Mesodermal cell (in vitro differentiated cells): Measurements from ENCODE around the gene CELF4.

Source experiments
- H3K27ac ChIP-seq: 2 replicates; pipeline ENCODE4 v1.7.0; 2013; ENCODE audit warnings: mild to moderate bottlenecking, low read depth, low read length, moderate library complexity; ENCODE audit not compliant: severe bottlenecking
- H3K36me3 ChIP-seq: 2 replicates; pipeline ENCODE4 v1.7.1; 2013; ENCODE audit warnings: mild to moderate bottlenecking, low read length, moderate library complexity; ENCODE audit not compliant: control insufficient read depth, insufficient read depth
- H3K4me1 ChIP-seq: one replicate; pipeline ENCODE4 v1.7.1; 2013; ENCODE audit warnings: mild to moderate bottlenecking, low read length; ENCODE audit not compliant: insufficient read depth, control insufficient read depth, poor library complexity, severe bottlenecking
- H3K4me3 ChIP-seq: 2 replicates; pipeline ENCODE4 v1.7.0; 2013; ENCODE audit warnings: low read length, control low read depth, mild to moderate bottlenecking; ENCODE audit not compliant: insufficient read depth, poor library complexity, severe bottlenecking; ENCODE audit errors: extremely low read depth
- H3K9me3 ChIP-seq: 2 replicates; pipeline ENCODE4 v1.7.1; 2013; ENCODE audit warnings: mild to moderate bottlenecking, low read length, moderate library complexity; ENCODE audit not compliant: control insufficient read depth
- WGBS, 2 experiments: methylation state at CpG; one replicate each; pipeline ENCODE4 v1.1.5; 2013; ENCODE audit warnings: missing lambda C conversion rate in 2 of 2; ENCODE audit not compliant: insufficient coverage in 2 of 2; 5-methylcytosine and 5-hydroxymethylcytosine counted together

The CELF4 gene

GRCh38 chr18:37307181-37307580 is 258.4 kb downstream of the CELF4 start:
- Histone ChIP-seq H3K4me3 (no peak overlapping the region), H3K9me3 (no peaks in the 10 kb centered on the region), H3K27ac (no peak overlapping the region), H3K36me3 (no peaks in the 10 kb centered on the region), H3K4me1 (no peaks in the 10 kb centered on the region)
- WGBS, 2 experiments, result 81 to 85% methylated on average over 3 of the region's 8 CpGs

GRCh38 chr18:37306432-37306831 is 259.2 kb downstream of the CELF4 start:
- Histone ChIP-seq H3K27ac (no peak overlapping the region), H3K4me1 (no peaks in the 10 kb centered on the region), H3K36me3 (no peaks in the 10 kb centered on the region), H3K4me3 (no peak overlapping the region), H3K9me3 (no peaks in the 10 kb centered on the region)
- WGBS, 2 experiments, result 78 to 83% methylated on average over 7 to 8 of the region's 8 CpGs

DNA sequence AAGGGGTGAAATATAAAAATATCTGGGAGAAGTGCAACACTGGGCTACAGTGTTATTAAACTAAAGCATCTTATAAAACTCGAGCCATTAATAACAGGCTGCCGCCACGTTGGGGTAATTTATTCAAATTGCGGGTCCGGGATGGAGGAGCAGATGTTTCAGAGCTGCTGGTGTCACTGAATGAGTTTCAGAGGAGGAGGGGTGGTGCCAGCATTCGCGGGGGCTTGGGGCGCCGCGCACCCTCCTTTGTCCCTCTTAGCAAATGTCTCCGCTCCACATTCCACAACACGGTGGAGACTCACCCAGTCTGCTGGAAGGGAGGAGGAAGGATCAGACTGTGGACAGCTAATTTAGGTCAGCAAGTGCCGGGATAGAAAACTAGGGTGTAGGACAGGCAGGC is 260.5 kb downstream of the CELF4 start:
- H3K9me3 ChIP-seq, result no peaks in the 10 kb centered on the region
- H3K4me1 ChIP-seq, result no peaks in the 10 kb centered on the region
- no peaks in the 10 kb centered on the region for H3K36me3 ChIP-seq
- no peak overlapping the region for H3K4me3 ChIP-seq
- no peak overlapping the region for H3K27ac ChIP-seq
- WGBS, 2 experiments, result 80 to 92% methylated on average over 2 to 9 of the region's 13 CpGs

- Histone ChIP-seq H3K4me1 (peaks cover 9% of the 10 kb centered on the region), H3K9me3 (no peaks in the 10 kb centered on the region), H3K27ac (no peak overlapping the region), H3K4me3 (no peak overlapping the region), H3K36me3 (no peaks in the 10 kb centered on the region)
- WGBS, 2 experiments, result 56 to 97% methylated on average over 1 to 3 of the region's 5 CpGs
Observed at GRCh38 chr18:37304012-37304680, 261.5 kb downstream of the CELF4 start.

DNA sequence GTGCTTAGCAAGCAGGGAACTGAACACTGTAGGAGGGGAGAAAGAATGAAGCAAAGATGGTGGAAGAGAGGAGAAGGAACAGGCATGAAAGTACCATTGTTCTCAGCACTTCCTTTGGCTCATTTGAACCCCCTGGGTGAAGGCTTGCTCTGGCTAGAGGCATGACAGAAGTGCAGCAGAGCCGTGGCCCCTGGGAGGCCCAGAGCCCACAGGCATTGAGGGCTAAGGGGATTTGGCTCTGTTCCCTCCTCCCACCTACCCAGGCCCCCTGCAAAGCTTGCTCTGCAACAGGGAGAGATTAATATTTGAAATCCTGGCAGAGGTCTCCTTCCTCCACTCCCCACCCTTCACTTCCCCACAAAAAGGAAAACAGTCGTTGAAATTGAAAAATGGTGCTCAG is 262.6 kb downstream of the CELF4 start:
- Histone ChIP-seq H3K36me3 (no peaks in the 10 kb centered on the region), H3K9me3 (no peaks in the 10 kb centered on the region), H3K4me1 (peaks cover 15% of the 10 kb centered on the region), H3K4me3 (no peak overlapping the region), H3K27ac (no peak overlapping the region)
- no CpG with 5 or more reads among the region's 2 CpGs for WGBS, 2 experiments

GRCh38 chr18:37302519-37302918 is 263.1 kb downstream of the CELF4 start:
- H3K36me3 ChIP-seq, result no peaks in the 10 kb centered on the region
- no peak overlapping the region for H3K4me3 ChIP-seq
- H3K27ac ChIP-seq, result no peak overlapping the region
- peaks cover 15% of the 10 kb centered on the region for H3K4me1 ChIP-seq
- WGBS, 2 experiments, result 93 to 100% methylated on average over 1 to 2 of the region's 3 CpGs
- H3K9me3 ChIP-seq, result no peaks in the 10 kb centered on the region

DNA sequence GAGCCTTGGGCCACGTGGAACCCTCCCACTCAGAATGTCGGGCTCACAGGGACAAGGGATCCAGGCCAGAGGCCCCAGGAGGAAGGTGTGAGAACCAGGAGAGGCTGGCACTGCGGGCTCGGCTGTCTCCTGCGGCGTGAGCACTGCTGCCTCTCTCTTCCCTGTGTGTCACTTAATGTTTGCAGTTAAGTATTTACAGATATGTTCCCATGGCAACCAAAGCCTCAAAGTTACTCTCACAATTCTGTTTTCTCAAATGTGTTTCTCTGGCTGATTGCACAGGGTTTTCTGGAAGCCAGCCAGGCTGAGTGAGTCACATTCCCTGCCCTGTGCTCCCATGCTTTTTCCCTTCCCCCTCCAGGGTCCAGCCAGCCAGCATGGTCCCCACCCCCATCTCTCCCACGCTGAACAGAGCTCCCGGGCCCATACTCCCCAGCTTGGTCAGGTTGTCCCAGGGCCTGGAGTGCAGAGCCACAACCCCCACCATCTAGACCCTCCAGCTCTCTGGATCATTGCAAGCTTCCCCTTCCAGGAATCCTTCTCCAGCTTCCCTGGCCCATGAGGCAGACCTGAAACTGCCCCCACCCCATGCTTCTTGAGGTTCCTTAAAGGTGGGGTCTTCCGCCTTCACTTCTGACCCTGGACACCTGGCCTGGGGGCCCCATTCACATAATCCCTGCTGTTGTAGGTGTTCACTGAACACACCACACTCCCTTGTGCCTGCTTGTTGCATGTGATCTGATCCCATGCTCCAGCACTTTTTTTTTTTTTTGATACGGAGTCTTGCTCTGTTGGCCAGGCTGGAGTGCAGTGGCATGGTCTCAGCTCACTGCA is 265.9 kb downstream of the CELF4 start:
- peak overlapping the region; percentile 93 for H3K27ac ChIP-seq

DNA sequence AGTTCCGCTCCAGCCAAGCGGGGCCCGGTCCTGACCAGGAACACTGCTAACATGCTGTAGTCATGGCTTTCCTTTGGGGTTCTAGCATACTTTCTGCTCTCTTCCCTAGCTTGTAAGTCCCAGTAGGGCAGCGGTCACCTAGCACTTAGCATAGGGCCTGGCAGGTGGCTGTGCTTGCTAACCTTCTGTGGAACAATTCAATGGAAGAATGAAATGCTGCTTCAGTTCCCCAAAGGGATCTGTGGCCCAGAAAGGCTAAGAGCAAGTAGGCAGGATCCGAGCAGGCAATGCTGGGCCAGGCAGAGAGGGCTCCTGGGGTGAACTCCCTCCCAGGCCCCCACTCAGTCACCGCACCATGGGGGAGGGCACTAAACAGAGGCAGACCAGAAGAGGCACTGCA is 266.8 kb downstream of the CELF4 start:
- peak overlapping the region; percentile 93 for H3K27ac ChIP-seq
- peaks cover 15% of the 10 kb centered on the region for H3K4me1 ChIP-seq
- H3K4me3 ChIP-seq, result no peak overlapping the region
- H3K36me3 ChIP-seq, result no peaks in the 10 kb centered on the region
- H3K9me3 ChIP-seq, result no peaks in the 10 kb centered on the region
- 88 to 91% methylated on average over 4 to 6 of the region's 6 CpGs for WGBS, 2 experiments

More for the DNA sequence above, 265.9 kb downstream of the CELF4 start:
- WGBS, 2 experiments, result 56 to 65% methylated on average over 5 to 6 of the region's 10 CpGs
- H3K4me3 ChIP-seq, result no peak overlapping the region
- no peaks in the 10 kb centered on the region for H3K36me3 ChIP-seq
- no peaks in the 10 kb centered on the region for H3K9me3 ChIP-seq
- H3K4me1 ChIP-seq, result peaks cover 15% of the 10 kb centered on the region

DNA sequence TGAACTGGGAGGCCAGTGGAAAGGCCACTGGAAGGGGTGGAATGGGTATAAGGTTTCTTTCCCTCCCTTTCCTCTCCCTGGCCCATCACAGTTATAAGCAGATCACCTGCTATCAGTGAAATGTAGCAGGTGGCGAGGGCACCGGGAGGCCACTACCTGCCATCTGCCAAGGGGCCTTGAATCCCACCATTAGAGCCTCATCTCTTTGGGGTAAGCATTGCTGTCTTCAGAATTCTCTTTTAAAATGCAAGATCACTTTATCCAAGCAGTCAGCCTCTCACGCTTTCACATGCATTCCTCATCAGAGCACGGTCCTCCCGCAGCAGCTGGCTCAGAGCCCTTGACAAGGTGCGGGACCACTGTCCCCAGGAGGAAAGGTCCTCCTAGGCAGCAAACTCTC is 268.5 kb downstream of the CELF4 start:
- Histone ChIP-seq H3K4me3 (no peak overlapping the region), H3K36me3 (no peaks in the 10 kb centered on the region), H3K4me1 (peaks cover 15% of the 10 kb centered on the region), H3K9me3 (no peaks in the 10 kb centered on the region), H3K27ac (no peak overlapping the region)
- 90 to 100% methylated on average over 5 to 6 of the region's 6 CpGs for WGBS, 2 experiments

- H3K4me3 ChIP-seq, result no peak overlapping the region
- peaks cover 14% of the 10 kb centered on the region for H3K4me1 ChIP-seq
- no peaks in the 10 kb centered on the region for H3K9me3 ChIP-seq
- H3K27ac ChIP-seq, result no peak overlapping the region
- 19 to 29% methylated on average over 2 to 3 of the region's 4 CpGs for WGBS, 2 experiments
- H3K36me3 ChIP-seq, result no peaks in the 10 kb centered on the region
Observed at GRCh38 chr18:37294951-37295350, 270.6 kb downstream of the CELF4 start.

- 80 to 83% methylated on average over 1 of the region's 3 CpGs for WGBS, 2 experiments
- H3K36me3 ChIP-seq, result no peaks in the 10 kb centered on the region
- no peak overlapping the region for H3K4me3 ChIP-seq
- H3K27ac ChIP-seq, result no peak overlapping the region
- no peaks in the 10 kb centered on the region for H3K4me1 ChIP-seq
- H3K9me3 ChIP-seq, result no peaks in the 10 kb centered on the region
Observed at GRCh38 chr18:37293359-37293758, 272.2 kb downstream of the CELF4 start.
